NOMO-1 treated with DMSO at 0.1 percent for 48 hours (cell line): ENCODE results near the gene GRK1.

ENCODE experiments used
- DNase-seq: peaks from one replicate; lab custom pipeline; 2025; ENCODE audit not compliant: unreplicated experiment; lab: John Stamatoyannopoulos, UW

GRK1 gene

GRCh38 chr13:113632706-113633484 lies 34.1 kb upstream of the GRK1 start:
- no peak for DNase-seq

GRCh38 chr13:113633485-113633873 lies 33.5 kb upstream of the GRK1 start:
- no peak for DNase-seq

- DNase-seq: no peak
These were observed 32.6 kb upstream of the GRK1 start for GRCh38 chr13:113634279-113635047.

- DNase-seq: no peak
These were observed 32.0 kb upstream of the GRK1 start for GRCh38 chr13:113635048-113635420.

- DNase-seq: no peak
These were observed 31.3 kb upstream of the GRK1 start for GRCh38 chr13:113635709-113636108.

GRCh38 chr13:113636266-113636963 lies 30.6 kb upstream of the GRK1 start:
- no peak for DNase-seq

GRCh38 chr13:113637262-113638160 lies 29.5 kb upstream of the GRK1 start:
- no peak for DNase-seq

GRCh38 chr13:113638173-113638746 lies 28.8 kb upstream of the GRK1 start:
- no peak for DNase-seq

GRCh38 chr13:113638806-113639205 lies 28.2 kb upstream of the GRK1 start:
- no peak for DNase-seq

GRCh38 chr13:113639616-113640262 lies 27.3 kb upstream of the GRK1 start:
- no peak for DNase-seq

- DNase-seq: no peak
These were observed 25.6 kb upstream of the GRK1 start for GRCh38 chr13:113641426-113641825.

GRCh38 chr13:113642563-113642962 lies 24.5 kb upstream of the GRK1 start:
- DNase-seq: no peak

- DNase-seq: no peak
These were observed 23.4 kb upstream of the GRK1 start for GRCh38 chr13:113643593-113643992.

- DNase-seq: no peak
These were observed 22.2 kb upstream of the GRK1 start for GRCh38 chr13:113644800-113645199.

- no peak for DNase-seq
These were observed 21.7 kb upstream of the GRK1 start for GRCh38 chr13:113645329-113645728.

- DNase-seq: no peak
These were observed 20.6 kb upstream of the GRK1 start for GRCh38 chr13:113646376-113646775.

GRCh38 chr13:113646921-113647340 lies 20.1 kb upstream of the GRK1 start:
- no peak for DNase-seq

GRCh38 chr13:113647351-113648215 lies 19.4 kb upstream of the GRK1 start:
- DNase-seq: no peak

- no peak for DNase-seq
These were observed 18.8 kb upstream of the GRK1 start for GRCh38 chr13:113648216-113648610.
